K562 (cell line): ENCODE measurements around the gene U2AF1L4. TPM values are rescaled to one million over a fixed set of nuclear protein-coding genes. Genes with fewer than 3 reads are reported as not detected.

Experiments
- ATAC-seq: fragments of 200-7000 bp; cut with Tn5 transposase; 3 replicates; pipeline ENCODE4 v1.9.1; 2020; ENCODE audit warnings: moderate library complexity
- BruUV-seq: library from RNA; stranded (reverse); fragments of 400-500 nt; replicated peaks from 2 replicates; lab custom pipeline; 2021; lab: Mats Ljungman, UMichigan
- CTCF ChIA-PET: fragments of 300-600 bp; formaldehyde crosslinking; extraction: SDS; loops from one replicate; lab custom pipeline; 2021; ENCODE audit warnings: low intra/inter-chr PET ratio; lab: Yijun Ruan, JAX
- POLR2A ChIA-PET: fragments of 300-600, 350-650 bp; sonication (Branson Sonifier 250); formaldehyde crosslinking; extraction: SDS; loops from one replicate; lab custom pipeline; 2021; ENCODE audit warnings: antibody characterized with exemption, inconsistent platforms; lab: Yijun Ruan, JAX
- DNase-seq, 4 experiments: peaks; one replicate each; pipeline versions ENCODE4 v3.0.0 to v3.0.0-alpha.2; 2011 to 2018; ENCODE audit warnings: low spot score in 3 of 4, mixed read lengths in 3 of 4; ENCODE audit errors: extremely low read depth in 1 of 4
- FAIRE-seq: peaks from 2 replicates; lab custom pipeline; 2011; peaks lifted over from hg19 to GRCh38; lab: Jason Lieb, UNC
- H2AFZ ChIP-seq: 2 replicates; pipeline ENCODE4 v1.6.0; 2011; ENCODE audit warnings: low read depth, low read length, control low read depth, inconsistent platforms
- H3K27ac ChIP-seq: fragments of 200-600 bp; 3 replicates; pipeline ENCODE4 v1.8.0; 2011; ENCODE audit warnings: low read depth, mild to moderate bottlenecking, control low read depth, inconsistent platforms, low read length, moderate library complexity, mixed read lengths; ENCODE audit errors: extremely low read depth
- H3K27me3 ChIP-seq, 2 experiments: fragments of 300-600 bp in 1 of 2; 2 replicates in 1 of 2; 3 replicates in 1 of 2; pipeline versions ENCODE4 v1.6.0 to v1.8.0; 2011; ENCODE audit warnings: inconsistent platforms in 2 of 2, low read length in 2 of 2, mild to moderate bottlenecking in 1 of 2, mixed read lengths in 1 of 2, moderate library complexity in 1 of 2; ENCODE audit not compliant: control insufficient read depth in 2 of 2, insufficient read depth in 2 of 2
- H3K36me3 ChIP-seq: fragments of 300-600 bp; 3 replicates; pipeline ENCODE4 v1.8.0; 2011; ENCODE audit warnings: mild to moderate bottlenecking, low read length, inconsistent platforms; ENCODE audit not compliant: control insufficient read depth, insufficient read depth
- H3K4me1 ChIP-seq, 2 experiments: fragments of 200-600 bp in 1 of 2; replicated peaks in 1 of 2; 2 replicates in 1 of 2; 3 replicates in 1 of 2; pipeline versions ENCODE4 v1.5.1 to v1.8.0; 2011; ENCODE audit warnings: inconsistent platforms in 2 of 2, low read length in 2 of 2, mild to moderate bottlenecking in 1 of 2, mixed read lengths in 1 of 2, moderate library complexity in 1 of 2; ENCODE audit not compliant: control insufficient read depth in 2 of 2, insufficient read depth in 2 of 2
- H3K4me2 ChIP-seq: 2 replicates; pipeline ENCODE4 v1.6.1; 2011; ENCODE audit warnings: low read length, control low read depth, inconsistent platforms, mixed read lengths; ENCODE audit not compliant: insufficient read depth
- H3K4me3 ChIP-seq: fragments of 200-600 bp; sonication (generic), shearing (Covaris generic); 2 replicates; pipeline ENCODE4 v1.5.1; 2016; ENCODE audit warnings: control low read depth, inconsistent platforms
- H3K79me2 ChIP-seq: fragments of 200-600 bp; 3 replicates; pipeline ENCODE4 v1.8.0; 2011; ENCODE audit warnings: low read length, inconsistent platforms; ENCODE audit not compliant: control insufficient read depth, insufficient read depth
- H3K9ac ChIP-seq, 2 experiments: 2 replicates each; pipeline versions ENCODE4 v1.6.0 to v1.6.1; 2011; ENCODE audit warnings: low read depth in 2 of 2, low read length in 2 of 2, control low read depth in 1 of 2, inconsistent platforms in 1 of 2, mild to moderate bottlenecking in 1 of 2, mixed read lengths in 1 of 2; ENCODE audit not compliant: insufficient read depth in 1 of 2
- H3K9me1 ChIP-seq: one replicate; pipeline ENCODE4 v1.6.0; 2011; ENCODE audit warnings: inconsistent platforms, mild to moderate bottlenecking, low read length, moderate library complexity; ENCODE audit not compliant: control insufficient read depth, insufficient read depth
- H3K9me3 ChIP-seq: replicated peaks from 2 replicates; pipeline ENCODE4 v1.5.1; 2011; ENCODE audit warnings: low read depth, low read length, inconsistent platforms; ENCODE audit not compliant: control insufficient read depth, insufficient read depth
- H4K20me1 ChIP-seq: replicated peaks from 2 replicates; pipeline ENCODE4 v1.6.1; 2011; ENCODE audit warnings: low read length, inconsistent platforms, mixed read lengths; ENCODE audit not compliant: control insufficient read depth, insufficient read depth
- CEBPG ChIP-seq, 3 experiments: fragments of 200-800 bp in 1 of 3; sonication (Bioruptor generic) in 1 of 3; sonication (generic) in 1 of 3; formaldehyde crosslinking in 1 of 3; IDR thresholded peaks in 2 of 3; conservative IDR thresholded peaks in 1 of 3; 2 replicates each; pipeline versions ENCODE4 v1.6.1 to v1.8.0; 2016 to 2022; ENCODE audit warnings: missing compliant biosample characterization in 2 of 3, missing genetic modification characterization in 2 of 3, mild to moderate bottlenecking in 1 of 3, missing genetic modification reagents in 1 of 3
- CHAMP1 ChIP-seq: fragments of 450-650 bp; IDR thresholded peaks from 2 replicates; pipeline ENCODE4 v1.6.1; 2016; ENCODE audit warnings: mild to moderate bottlenecking
- HES1 ChIP-seq: fragments of 450-650 bp; IDR thresholded peaks from 2 replicates; pipeline ENCODE4 v1.6.1; 2016; ENCODE audit warnings: low read depth, mild to moderate bottlenecking, moderate library complexity
- NFATC3 ChIP-seq: fragments of 450-650 bp; IDR thresholded peaks from 2 replicates; pipeline ENCODE4 v1.6.1; 2017; ENCODE audit warnings: mild to moderate bottlenecking
- NFE2L1 ChIP-seq: fragments of 450-650 bp; IDR thresholded peaks from 2 replicates; pipeline ENCODE4 v1.6.1; 2016; ENCODE audit warnings: missing genetic modification characterization, low read depth, mild to moderate bottlenecking, missing compliant biosample characterization, moderate library complexity, borderline replicate concordance
- PHTF2 ChIP-seq: fragments of 250-450 bp; sonication (Bioruptor Pico); IDR thresholded peaks from 2 replicates; pipeline ENCODE4 v1.5.0; 2021; ENCODE audit warnings: mild to moderate bottlenecking
- RBM15 ChIP-seq: fragments of 200-400 bp; formaldehyde crosslinking; IDR thresholded peaks from 2 replicates; pipeline ENCODE4 v1.6.1; 2018; ENCODE audit warnings: mild to moderate bottlenecking, low read length, moderate library complexity; ENCODE audit not compliant: insufficient read depth
- TEAD2 ChIP-seq: fragments of 450-650 bp; IDR thresholded peaks from 2 replicates; pipeline ENCODE4 v1.6.1; 2016; ENCODE audit warnings: missing genetic modification characterization, control low read depth, missing compliant biosample characterization
- U2AF1 ChIP-seq: fragments of 200-400 bp; formaldehyde crosslinking; optimal IDR thresholded peaks from 2 replicates; pipeline ENCODE3; 2017; ENCODE audit warnings: mild to moderate bottlenecking, low read depth, low read length, moderate library complexity
- ZBTB11 ChIP-seq, 3 experiments: fragments of 200-800 bp in 1 of 3; fragments of 250-450 bp in 1 of 3; fragments of 450-650 bp in 1 of 3; sonication (Bioruptor Pico) in 1 of 3; sonication (Bioruptor generic) in 1 of 3; formaldehyde crosslinking in 1 of 3; IDR thresholded peaks; 2 replicates each; pipeline versions ENCODE4 v1.6.1 to v1.8.0; 2016 to 2022; ENCODE audit warnings: mild to moderate bottlenecking in 2 of 3, missing genetic modification characterization in 2 of 3, missing compliant biosample characterization in 1 of 3, moderate library complexity in 1 of 3
- ZNF384 ChIP-seq: IDR thresholded peaks from 2 replicates; pipeline ENCODE4 v1.6.1; 2012; ENCODE audit warnings: low read depth, low read length, improper control_type of control experiment
- ZNF766 ChIP-seq: fragments of 200-800 bp; sonication (Bioruptor generic); conservative IDR thresholded peaks from 2 replicates; pipeline ENCODE4 v1.6.1; 2016; ENCODE audit warnings: missing genetic modification characterization, missing compliant biosample characterization
- ZZZ3 ChIP-seq: fragments of 450-650 bp; IDR thresholded peaks from 2 replicates; pipeline ENCODE4 v1.6.1; 2016; ENCODE audit warnings: antibody characterized with exemption, mild to moderate bottlenecking, moderate library complexity
- WGBS: fragments of 100-300 bp; shearing (Covaris generic); methylation state at CpG from one replicate; pipeline ENCODE4 v1.1.6; 2016; ENCODE audit warnings: low coverage, mixed read lengths; ENCODE audit not compliant: insufficient coverage; ENCODE audit errors: missing lambda C conversion rate; 5-methylcytosine and 5-hydroxymethylcytosine counted together
- in situ Hi-C: fragments of 300-500 bp; cut with MboI; formaldehyde crosslinking; loops from 4 replicates; pipeline ENCODE4 v1.15.0; 2018; ENCODE audit warnings: inconsistent platforms, mixed read lengths
- intact Hi-C: fragments of 100-400 bp; cut with micrococcal nuclease; formaldehyde crosslinking; loops from 2 replicates; pipeline ENCODE4 v1.14.2; 2022
- polyA plus RNA-seq, 8 experiments: library from polyadenylated mRNA; depleted of rRNA in 4 of 8; stranded (reverse) in 5 of 8; unstranded in 3 of 8; fragments of >200 nt; fragmentation: Nextera tagmentation in 2 of 8; fragmentation: Illumina TruSeq in 1 of 8; extraction: Ambion mirVana in 2 of 8; extraction: Trizol in 1 of 8; gene quantifications; 2 replicates each; pipeline versions ENCODE4 v1.2.1 to v1.2.3, GENCODE V29; 2011 to 2014; ENCODE audit warnings: inconsistent platforms in 1 of 8, missing spikeins in 1 of 8
- total RNA-seq, 7 experiments: library from RNA; depleted of rRNA in 6 of 7; stranded (reverse); fragments of >200 nt in 6 of 7; fragmentation: Illumina TruSeq in 2 of 7; extraction: Trizol in 2 of 7; gene quantifications; 2 replicates each; pipeline versions ENCODE4 v1.2.1 to v1.2.3, GENCODE V29; 2011 to 2021; ENCODE audit warnings: low replicate concordance in 1 of 7

U2AF1L4 gene
- total and polyA plus RNA-seq, 9 of the 15 experiments (the other 6 are each of a cell fraction or from before 2014, with no cell fraction given) = 8.4 to 19.5 (median 12.6) TPM

GRCh38 chr19:35782589-35782988, 37.4 kb upstream of the U2AF1L4 start (continued):
- TF ChIP-seq CHAMP1 (no peak), ZZZ3 (no peak), RBM15 (no peak)

- Histone ChIP-seq H3K4me3 (no peak overlapping the region), H3K36me3 (peaks cover 24% of the 10 kb centered on the region; the same call in 2 of the 3 replicates), H4K20me1 (no peaks in the 10 kb centered on the region), H3K4me1 (peaks cover 0 to 35% of the 10 kb centered on the region in 2 experiments; a peak in 3 of 5 replicates), H3K27ac (no peak overlapping the region), H2AFZ (no peak overlapping the region), H3K9ac (peak overlapping the region in 1 of 2 experiments; percentile 31; a peak in 1 of 4 replicates), H3K9me1 (no peaks in the 10 kb centered on the region), H3K27me3 (no peaks in the 10 kb centered on the region), H3K9me3 (no peaks in the 10 kb centered on the region), H3K79me2 (no peaks in the 10 kb centered on the region), H3K4me2 (no peak overlapping the region)
- no peak for FAIRE-seq
- CTCF ChIA-PET = no interaction called here
- no TSS peak for BruUV-seq
- peak; percentile 30; the same call in 1 of the 3 replicates for ATAC-seq
- POLR2A ChIA-PET = no interaction called here
- no peak for TF ChIP-seq ZBTB11 (CRISPR knock-in tag; IDR thresholded peaks at IDR 0.05)
- TF ChIP-seq TEAD2 (tag) = no peak
- TF ChIP-seq NFATC3 = no peak
- no peak for TF ChIP-seq HES1
- no peak for TF ChIP-seq ZNF384
- TF ChIP-seq NFE2L1 (tag) = no peak
- no peak for TF ChIP-seq ZNF766
- TF ChIP-seq PHTF2 (CRISPR knock-in tag) = no peak
- no peak for TF ChIP-seq U2AF1
- TF ChIP-seq CEBPG (CRISPR knock-in tag; IDR thresholded peaks at IDR 0.05) = no peak
- TF ChIP-seq CEBPG (tag; conservative IDR thresholded peaks at IDR 0.05 in 1 of 2, IDR thresholded peaks at IDR 0.05 in 1 of 2) = no peak
- in situ Hi-C loops = no loop called here
- DNase-seq = no peak
- intact Hi-C loops = no loop called here
- 61% methylated on average over 7 of the region's 9 CpGs for WGBS
These were observed 36.4 kb upstream of the U2AF1L4 start for GRCh38 chr19:35781650-35782049.
